Left ventricle myocardium inferior (tissue), 1 donor: ENCODE measurements around the gene EVL. TPM values are rescaled to one million over a fixed set of nuclear protein-coding genes. Genes with fewer than 3 reads are reported as not detected.

ENCODE experiments used
- DNase-seq: peaks from one replicate; pipeline ENCODE4 v3.0.0-alpha.2; 2020
- H3K27ac ChIP-seq: fragments of 200-600 bp; replicated peaks from 2 replicates; pipeline ENCODE4 v1.8.0; 2021
- H3K27me3 ChIP-seq: fragments of 200-600 bp; 2 replicates; pipeline ENCODE4 v1.8.0; 2021; ENCODE audit warnings: low read depth
- H3K36me3 ChIP-seq: fragments of 200-600 bp; 2 replicates; pipeline ENCODE4 v1.8.0; 2021
- H3K4me1 ChIP-seq: fragments of 200-600 bp; 2 replicates; pipeline ENCODE4 v1.8.0; 2021
- H3K4me3 ChIP-seq: fragments of 200-600 bp; 2 replicates; pipeline ENCODE4 v1.8.0; 2021; ENCODE audit warnings: mild to moderate bottlenecking, moderate library complexity
- H3K9me3 ChIP-seq: fragments of 200-600 bp; replicated peaks from 2 replicates; pipeline ENCODE4 v1.8.0; 2021
- CTCF ChIP-seq: fragments of 200-600 bp; IDR thresholded peaks from 2 replicates; pipeline ENCODE4 v1.8.0; 2021; ENCODE audit warnings: antibody characterized with exemption, mild to moderate bottlenecking, borderline replicate concordance
- intact Hi-C: fragments of 100-400 bp; cut with micrococcal nuclease; formaldehyde crosslinking; loops from one replicate; pipeline ENCODE4 v1.11.0; 2022
- total RNA-seq: library from RNA; stranded (reverse); fragmentation: NEBNext Ultra II Directional; extraction: Animal tissue kit (Norgen Biotek cat#: 25700); gene quantifications from one replicate; pipeline ENCODE4 v1.2.1, GENCODE V29; 2021
- donor health status: DM: no; HTN: yes; CAD: no; lungs with severe emphysema.

Gene EVL
- total RNA-seq, 1 donor from 2014 or later = 39.7 TPM

GRCh38 chr14:100128688-100129087, 63.5 kb downstream of the EVL start:
- Histone ChIP-seq H3K27me3 (no peaks in the 10 kb centered on the region), H3K9me3 (no peaks in the 10 kb centered on the region), H3K4me1 (peaks cover 23% of the 10 kb centered on the region), H3K4me3 (no peak overlapping the region), H3K36me3 (peaks cover 36% of the 10 kb centered on the region), H3K27ac (peak overlapping the region; percentile 40)
- no peak for TF ChIP-seq CTCF
- no peak for DNase-seq
- intact Hi-C loops = no loop called here

- TF ChIP-seq CTCF = no peak
- Histone ChIP-seq H3K36me3 (peaks cover 41% of the 10 kb centered on the region), H3K27me3 (no peaks in the 10 kb centered on the region), H3K27ac (peak overlapping the region; percentile 40), H3K9me3 (no peaks in the 10 kb centered on the region), H3K4me3 (no peak overlapping the region), H3K4me1 (peaks cover 23% of the 10 kb centered on the region)
- DNase-seq = no peak
- intact Hi-C loops = no loop called here
These were observed 64.0 kb downstream of the EVL start for GRCh38 chr14:100129161-100129589.

- Histone ChIP-seq H3K36me3 (peaks cover 53% of the 10 kb centered on the region), H3K4me3 (no peak overlapping the region), H3K9me3 (no peaks in the 10 kb centered on the region), H3K27me3 (no peaks in the 10 kb centered on the region), H3K4me1 (peaks cover 23% of the 10 kb centered on the region), H3K27ac (no peak overlapping the region)
- no peak for TF ChIP-seq CTCF
- no peak for DNase-seq
- intact Hi-C loops = no loop called here
These were observed 65.3 kb downstream of the EVL start for GRCh38 chr14:100130521-100130920.

GRCh38 chr14:100131181-100131580, 66.0 kb downstream of the EVL start:
- Histone ChIP-seq H3K9me3 (no peaks in the 10 kb centered on the region), H3K27ac (no peak overlapping the region), H3K4me1 (peaks cover 23% of the 10 kb centered on the region), H3K36me3 (peaks cover 54% of the 10 kb centered on the region), H3K4me3 (no peak overlapping the region), H3K27me3 (no peaks in the 10 kb centered on the region)
- DNase-seq = no peak
- TF ChIP-seq CTCF = no peak
- intact Hi-C loops = no loop called here

GRCh38 chr14:100132161-100132902, 67.1 kb downstream of the EVL start:
- H3K9me3 ChIP-seq = no peaks in the 10 kb centered on the region
- H3K36me3 ChIP-seq = peaks cover 44% of the 10 kb centered on the region
- intact Hi-C loops = no loop called here
- peaks cover 23% of the 10 kb centered on the region for H3K4me1 ChIP-seq
- no peak overlapping the region for H3K27ac ChIP-seq
- H3K27me3 ChIP-seq = no peaks in the 10 kb centered on the region
- no peak for TF ChIP-seq CTCF
- DNase-seq = no peak
- no peak overlapping the region for H3K4me3 ChIP-seq
